Psoas muscle (tissue), 8 donors: Measurements from ENCODE around the gene TRABD. TPM values are rescaled to one million over a fixed set of nuclear protein-coding genes. Genes with fewer than 3 reads are reported as not detected.

Experiments used
- ATAC-seq, 4 donors: fragments of 200-7000 bp; cut with Tn5 transposase; one replicate each; pipeline ENCODE4 v1.9.1; 2020; ENCODE audit warnings: moderate library complexity in 3 of 4, mild to moderate bottlenecking in 2 of 4
- DNase-seq, 2 donors: peaks; one replicate each; pipeline ENCODE4 v3.0.0-alpha.2; 2020
- H3K27ac ChIP-seq: fragments of 200-600 bp; one replicate; pipeline ENCODE4 v1.8.0; 2022
- H3K27me3 ChIP-seq, 3 donors: fragments of 200-600 bp in 1 of 3; one replicate each; pipeline versions ENCODE4 v1.6.1 to v1.8.0; 2013 to 2022; ENCODE audit warnings: low read length in 2 of 3, mild to moderate bottlenecking in 2 of 3, moderate library complexity in 1 of 3; ENCODE audit not compliant: insufficient read depth in 3 of 3
- H3K36me3 ChIP-seq, 2 donors: fragments of 200-600 bp in 1 of 2; one replicate each; pipeline versions ENCODE4 v1.6.1 to v1.8.0; 2013 to 2022; ENCODE audit warnings: low read depth in 1 of 2, mild to moderate bottlenecking in 1 of 2, moderate library complexity in 1 of 2; ENCODE audit not compliant: insufficient read depth in 1 of 2
- H3K4me1 ChIP-seq: fragments of 200-600 bp; one replicate; pipeline ENCODE4 v1.8.0; 2022
- H3K4me3 ChIP-seq: fragments of 200-600 bp; one replicate; pipeline ENCODE4 v1.8.0; 2022; ENCODE audit warnings: mild to moderate bottlenecking
- H3K9me3 ChIP-seq: fragments of 200-600 bp; one replicate; pipeline ENCODE4 v1.8.0; 2022
- CTCF ChIP-seq: fragments of 200-600 bp; IDR thresholded peaks from one replicate; pipeline ENCODE4 v1.8.0; 2022; ENCODE audit warnings: antibody characterized with exemption
- WGBS, 3 donors: extraction: QIAGEN DNeasy Blood & Tissue Kit; methylation state at CpG; one replicate each; pipeline versions ENCODE4 v1.1.6 to v1.1.7; 2013; 5-methylcytosine and 5-hydroxymethylcytosine counted together
- intact Hi-C, 2 donors: fragments of 100-400 bp; cut with DNase I; formaldehyde crosslinking; loops; one replicate each; pipeline versions ENCODE4 v1.11.0 to v1.14.2; 2022
- polyA plus RNA-seq, 3 donors: library from polyadenylated mRNA; stranded (reverse); fragments of 200-250 nt; gene quantifications; one replicate each; pipeline ENCODE4 v1.2.3, GENCODE V29; 2013
- total RNA-seq, 4 donors: library from RNA; stranded (reverse); fragmentation: NEBNext Ultra II Directional in 2 of 4; extraction: Animal tissue kit (Norgen Biotek cat#: 25700) in 2 of 4; gene quantifications; one replicate each; pipeline versions ENCODE4 v1.2.1 to v1.2.4, GENCODE V29; 2021 to 2023
- donor health status: healthy with polysubstance abuse.
- donor health status: DM: no; HTN: no; CAD: no; lungs with moderate emphysema.
- donor health status: Bipolar disorder and iron deficiency.
- donor health status: healthy.
- donor health status: DM: yes; HTN: yes; CAD: no.
- donor health status: DM: no; HTN: no; CAD: no.
- donor health status: DM: no; HTN: no; CAD: no.
- donor health status: DM: yes; HTN: yes; CAD: no.

TRABD gene
- total and polyA plus RNA-seq, 7 donors = 19.9 to 52.1 (median 29.5) TPM

GRCh38 chr22:50210378-50211139 lies 24.8 kb downstream of the TRABD start:
- Histone ChIP-seq H3K27ac (no peak overlapping the region), H3K36me3 (peaks cover 0 to 85% of the 10 kb centered on the region in 2 donors), H3K9me3 (no peaks in the 10 kb centered on the region), H3K4me1 (peaks cover 16% of the 10 kb centered on the region), H3K27me3 (no peaks in the 10 kb centered on the region), H3K4me3 (no peak overlapping the region)
- DNase-seq (peak in 1 of 2 donors; percentile 62), ATAC-seq (peak in 1 of 4 donors; percentile 1)
- intact Hi-C loops = no loop called here
- TF ChIP-seq CTCF = no peak
- 87 to 89% (median 89%) methylated on average over 30 to 32 of the region's 32 CpGs for WGBS, 3 donors

GRCh38 chr22:50211147-50211546 lies 25.4 kb downstream of the TRABD start:
- H3K9me3 ChIP-seq = no peaks in the 10 kb centered on the region
- no peak overlapping the region for H3K4me3 ChIP-seq
- intact Hi-C loops = no loop called here
- H3K27me3 ChIP-seq = no peaks in the 10 kb centered on the region
- TF ChIP-seq CTCF = no peak
- peaks cover 10% of the 10 kb centered on the region for H3K4me1 ChIP-seq
- 78 to 89% (median 79%) methylated on average over 14 of the region's 14 CpGs for whole genome bisulfite sequencing, 3 donors
- ATAC-seq = no peak
- H3K36me3 ChIP-seq = peaks cover 0 to 90% of the 10 kb centered on the region in 2 donors
- DNase-seq = no peak
- no peak overlapping the region for H3K27ac ChIP-seq

GRCh38 chr22:50213263-50213662 lies 27.6 kb downstream of the TRABD start:
- WGBS, 3 donors = 95 to 98% (median 95%) methylated on average over 9 of the region's 9 CpGs
- TF ChIP-seq CTCF = no peak
- Histone ChIP-seq H3K4me3 (no peak overlapping the region), H3K9me3 (no peaks in the 10 kb centered on the region), H3K27me3 (no peaks in the 10 kb centered on the region), H3K27ac (no peak overlapping the region), H3K4me1 (no peaks in the 10 kb centered on the region), H3K36me3 (peaks cover 10 to 91% of the 10 kb centered on the region in 2 donors)
- ATAC-seq (no peak), DNase-seq (no peak)
- intact Hi-C loops = no loop called here

GRCh38 chr22:50215297-50216054 lies 29.8 kb downstream of the TRABD start:
- WGBS, 3 donors = 62 to 75% (median 65%) methylated on average over 13 to 17 of the region's 17 CpGs
- ATAC-seq (no peak), DNase-seq (peak in 1 of 2 donors; percentile 56)
- Histone ChIP-seq H3K4me1 (no peaks in the 10 kb centered on the region), H3K27me3 (no peaks in the 10 kb centered on the region), H3K36me3 (peaks cover 15 to 92% of the 10 kb centered on the region in 2 donors), H3K27ac (no peak overlapping the region), H3K9me3 (no peaks in the 10 kb centered on the region), H3K4me3 (no peak overlapping the region)
- TF ChIP-seq CTCF = no peak
- intact Hi-C loops = no loop called here
